Type B pancreatic cell (in vitro differentiated cells): ENCODE results near the gene DAB2. TPM values are rescaled to one million over a fixed set of nuclear protein-coding genes. Genes with fewer than 3 reads are reported as not detected.

ENCODE experiments used
- DNase-seq: peaks from one replicate; pipeline ENCODE4 v3.0.0; 2021; ENCODE audit warnings: mixed read lengths; ENCODE audit not compliant: unreplicated experiment; ENCODE audit errors: extremely low spot score
- H3K27ac Mint-ChIP-seq: 2 replicates; pipeline ENCODE4 v1.8.0; 2021; ENCODE audit warnings: mild to moderate bottlenecking, mixed read lengths
- H3K27me3 Mint-ChIP-seq: 2 replicates; pipeline ENCODE4 v1.8.0; 2021; ENCODE audit warnings: mixed read lengths
- H3K36me3 Mint-ChIP-seq: 2 replicates; pipeline ENCODE4 v1.8.0; 2021; ENCODE audit warnings: mixed read lengths
- H3K4me1 Mint-ChIP-seq: one replicate; pipeline ENCODE4 v1.8.0; 2021; ENCODE audit warnings: mixed read lengths; ENCODE audit not compliant: unreplicated experiment
- H3K4me3 Mint-ChIP-seq: 2 replicates; pipeline ENCODE4 v1.8.0; 2021; ENCODE audit warnings: mild to moderate bottlenecking, mixed read lengths
- H3K9me3 Mint-ChIP-seq: 2 replicates; pipeline ENCODE4 v1.8.0; 2021; ENCODE audit warnings: mixed read lengths
- CTCF ChIP-seq: fragments of 200-600 bp; sonication (generic); conservative IDR thresholded peaks from 2 replicates; pipeline ENCODE4 v1.5.0; 2021; ENCODE audit warnings: antibody characterized with exemption, mild to moderate bottlenecking
- total RNA-seq: library from RNA; stranded (reverse); gene quantifications from 2 replicates; pipeline ENCODE4 v1.2.1, GENCODE V29; 2021; ENCODE audit warnings: low replicate concordance

DAB2 gene
- total RNA-seq, 1 donor from 2014 or later = 91.6 TPM

GRCh38 chr5:39400713-39401578 lies 23.8 kb downstream of the DAB2 start:
- H3K27ac Mint-ChIP-seq = peak overlapping the region; percentile 52
- no peak for DNase-seq
- H3K27me3 Mint-ChIP-seq = no peaks in the 10 kb centered on the region
- TF ChIP-seq CTCF = no peak
- peak overlapping the region; percentile 12 for H3K4me3 Mint-ChIP-seq
- peaks cover 6% of the 10 kb centered on the region for H3K9me3 Mint-ChIP-seq
- peaks cover 36% of the 10 kb centered on the region for H3K4me1 Mint-ChIP-seq
- peaks cover 12% of the 10 kb centered on the region for H3K36me3 Mint-ChIP-seq

GRCh38 chr5:39399135-39400036 lies 25.4 kb downstream of the DAB2 start:
- Mint-ChIP-seq H3K9me3 (peaks cover 6% of the 10 kb centered on the region), H3K4me1 (peaks cover 47% of the 10 kb centered on the region), H3K27ac (peak overlapping the region; percentile 25), H3K36me3 (peaks cover 14% of the 10 kb centered on the region), H3K27me3 (no peaks in the 10 kb centered on the region), H3K4me3 (no peak overlapping the region)
- DNase-seq = no peak
- TF ChIP-seq CTCF = no peak

DNA sequence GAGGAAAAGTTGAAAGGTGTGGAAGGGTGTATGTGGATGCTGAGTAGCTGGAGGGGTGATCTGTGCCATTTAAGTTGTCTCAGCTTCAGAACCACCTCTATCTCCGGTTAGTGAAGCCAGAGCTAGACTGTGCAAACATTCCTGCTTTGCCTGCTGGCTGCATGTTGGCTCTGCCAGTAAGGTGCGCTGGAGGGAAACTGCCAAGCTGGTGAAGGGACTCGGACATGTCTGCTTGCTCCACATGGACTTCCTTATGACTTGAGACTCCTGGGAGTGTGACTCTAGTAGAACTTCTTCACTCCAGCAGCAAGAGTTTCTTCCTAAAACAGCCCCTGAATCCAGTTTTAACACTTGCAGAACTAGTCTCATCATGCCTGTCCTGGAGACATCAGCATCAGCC lies 27.9 kb downstream of the DAB2 start:
- no peak for DNase-seq
- no peaks in the 10 kb centered on the region for H3K9me3 Mint-ChIP-seq

DNA sequence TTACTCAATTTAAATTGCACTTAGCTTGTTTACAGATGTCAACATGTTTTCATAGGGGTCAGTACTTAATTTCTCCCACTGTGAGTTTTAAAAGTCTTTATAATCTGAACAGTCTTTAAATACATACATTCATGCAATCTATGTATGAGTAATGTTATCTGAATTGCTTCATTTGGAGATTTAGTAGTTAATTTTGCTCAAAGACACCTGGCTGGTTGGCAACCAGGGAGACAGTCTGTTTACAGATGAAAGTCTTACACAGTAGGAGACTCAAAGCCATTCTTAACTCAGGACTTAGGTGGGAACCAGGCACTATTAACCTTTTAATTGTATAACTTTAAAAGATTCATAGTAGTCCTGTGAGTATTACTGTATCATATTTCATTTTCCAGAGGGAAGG lies 29.3 kb downstream of the DAB2 start:
- Mint-ChIP-seq H3K36me3 (peaks cover 32% of the 10 kb centered on the region), H3K27ac (no peak overlapping the region), H3K4me3 (no peak overlapping the region), H3K9me3 (no peaks in the 10 kb centered on the region), H3K4me1 (peaks cover 32% of the 10 kb centered on the region), H3K27me3 (no peaks in the 10 kb centered on the region)
- TF ChIP-seq CTCF = no peak
- DNase-seq = no peak

More for the DNA sequence above, 27.9 kb downstream of the DAB2 start:
- Mint-ChIP-seq H3K27ac (no peak overlapping the region), H3K36me3 (peaks cover 26% of the 10 kb centered on the region), H3K27me3 (no peaks in the 10 kb centered on the region), H3K4me3 (no peak overlapping the region), H3K4me1 (peaks cover 40% of the 10 kb centered on the region)
- no peak for TF ChIP-seq CTCF

GRCh38 chr5:39394946-39395345 lies 29.8 kb downstream of the DAB2 start:
- Mint-ChIP-seq H3K27me3 (no peaks in the 10 kb centered on the region), H3K27ac (no peak overlapping the region), H3K4me1 (peaks cover 28% of the 10 kb centered on the region), H3K4me3 (no peak overlapping the region), H3K36me3 (peaks cover 32% of the 10 kb centered on the region), H3K9me3 (no peaks in the 10 kb centered on the region)
- no peak for DNase-seq
- no peak for TF ChIP-seq CTCF
